ENCODE data around the gene DPP10.

DPP10 gene

DNA sequence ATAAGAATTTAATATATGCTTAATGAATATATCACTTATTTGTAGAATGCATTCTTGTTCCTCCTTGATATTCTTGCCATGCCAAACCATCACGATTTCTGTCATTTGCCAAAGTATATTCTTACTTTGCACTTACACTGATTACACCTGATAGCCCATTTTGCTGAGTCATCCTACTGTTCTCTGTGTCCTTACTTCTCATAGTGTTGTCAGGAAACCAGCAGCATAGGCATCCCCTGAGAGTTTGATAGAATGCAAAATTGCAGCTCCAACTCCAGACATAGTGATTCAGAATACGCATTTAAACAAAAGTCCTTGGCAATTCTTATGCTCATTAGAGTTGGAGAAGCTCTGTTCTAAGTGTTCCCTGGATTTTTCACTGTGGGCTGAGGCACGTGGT is 687.1 kb downstream of the DPP10 start:
- no peak for DNase-seq (ENCODE audit: low read depth in 3 of 3)

DNA sequence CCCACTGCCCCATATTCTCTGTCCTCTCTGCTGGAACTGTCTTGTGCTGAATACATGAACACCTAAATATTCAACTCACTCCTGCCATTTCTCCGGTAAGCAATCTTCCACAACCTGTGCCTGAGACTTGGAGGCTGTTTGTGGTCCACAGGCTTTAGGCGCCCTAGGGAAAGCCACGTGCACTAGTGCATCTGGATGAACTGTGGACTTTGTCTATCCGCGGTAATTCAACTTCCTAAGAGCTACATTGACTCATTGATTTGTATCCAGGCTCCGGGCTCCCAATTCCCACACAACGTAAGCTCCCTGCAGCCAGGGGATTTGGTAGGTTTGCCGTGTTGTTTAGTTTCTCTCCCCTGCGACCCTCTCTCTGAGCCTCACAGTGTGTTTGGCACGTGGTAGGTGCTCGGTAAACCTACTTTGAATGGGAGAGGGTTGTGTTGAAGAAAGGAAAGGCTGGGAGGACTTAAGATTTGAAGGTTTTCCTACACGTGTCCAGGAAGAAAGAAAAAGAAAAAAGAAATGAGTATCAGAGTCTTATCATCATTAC is 718.2 kb downstream of the DPP10 start:
- no peak for DNase-seq (ENCODE audit: low read depth in 3 of 3)

DNA sequence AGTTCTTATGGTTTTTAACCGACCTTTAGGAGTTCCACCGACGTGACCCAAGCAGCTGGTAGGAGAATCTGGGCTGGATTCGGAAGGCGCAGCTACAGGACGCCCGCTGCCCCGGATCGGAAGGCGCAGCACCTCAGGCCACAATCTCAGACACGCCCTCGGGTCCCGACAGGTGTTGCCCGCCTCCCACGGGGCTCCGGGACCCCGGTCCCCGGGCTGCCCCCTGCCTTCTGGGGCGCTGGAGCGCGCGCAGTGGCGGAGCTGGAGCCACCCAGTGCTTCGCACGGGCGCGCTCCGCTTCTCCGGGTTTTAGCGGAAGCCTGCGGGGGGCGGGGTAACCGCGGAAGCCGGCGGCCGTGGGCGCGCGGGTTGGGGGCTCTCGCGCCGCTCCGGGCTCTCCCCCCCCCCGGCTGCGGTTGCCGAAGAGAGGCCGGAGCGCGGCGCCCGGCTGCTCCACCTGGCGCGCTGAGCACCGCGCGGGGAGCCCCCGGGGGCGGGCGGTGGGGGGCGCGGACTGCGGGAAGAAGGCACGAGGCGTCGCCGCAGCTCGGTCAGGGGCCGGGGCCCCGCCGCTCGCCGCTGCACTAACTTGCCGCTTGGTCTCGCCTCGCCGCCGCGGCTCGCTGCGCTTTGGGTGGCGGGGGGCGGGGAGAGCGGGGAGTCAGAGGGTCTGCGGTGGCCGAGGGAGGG is 718.8 kb downstream of the DPP10 start:
- DNase-seq (ENCODE audit: low read depth in 3 of 3): no peak

DNA sequence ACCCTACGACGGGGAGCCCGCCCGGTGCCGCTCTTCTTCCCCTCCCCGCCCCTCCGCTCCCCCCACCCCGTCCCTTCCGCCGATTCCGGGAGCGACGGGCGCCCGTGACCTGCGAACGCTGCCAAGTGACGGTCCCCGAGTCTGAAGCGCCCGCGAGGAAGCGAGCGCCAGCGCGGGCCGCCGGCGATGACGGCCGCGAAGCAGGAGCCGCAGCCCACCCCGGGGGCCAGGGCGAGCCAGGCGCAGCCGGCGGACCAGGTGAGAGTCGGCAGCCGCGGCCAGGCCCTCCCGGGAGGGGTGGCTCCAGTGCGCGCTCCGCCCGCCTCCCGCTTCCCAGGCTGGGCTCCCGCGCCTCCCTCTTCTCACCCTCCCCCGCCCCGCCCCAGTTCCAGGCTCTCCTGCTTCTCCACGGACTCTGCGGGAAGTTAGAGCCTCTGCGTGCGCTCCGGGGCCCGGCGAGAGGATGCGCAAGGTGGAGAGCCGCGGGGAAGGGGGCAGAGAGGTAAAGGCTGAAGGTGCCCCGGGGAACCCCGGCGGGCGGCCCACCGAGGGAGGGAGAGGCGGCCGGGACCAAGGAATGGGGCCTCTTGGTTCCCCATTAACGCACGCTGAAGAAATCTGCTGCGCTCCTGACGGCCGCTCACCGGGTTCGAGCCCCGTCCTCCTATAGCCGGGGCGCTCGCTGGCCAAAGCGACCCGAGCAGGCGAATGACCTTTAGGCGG is 719.5 kb downstream of the DPP10 start:
- no peak for DNase-seq (ENCODE audit: low read depth in 3 of 3)

DNA sequence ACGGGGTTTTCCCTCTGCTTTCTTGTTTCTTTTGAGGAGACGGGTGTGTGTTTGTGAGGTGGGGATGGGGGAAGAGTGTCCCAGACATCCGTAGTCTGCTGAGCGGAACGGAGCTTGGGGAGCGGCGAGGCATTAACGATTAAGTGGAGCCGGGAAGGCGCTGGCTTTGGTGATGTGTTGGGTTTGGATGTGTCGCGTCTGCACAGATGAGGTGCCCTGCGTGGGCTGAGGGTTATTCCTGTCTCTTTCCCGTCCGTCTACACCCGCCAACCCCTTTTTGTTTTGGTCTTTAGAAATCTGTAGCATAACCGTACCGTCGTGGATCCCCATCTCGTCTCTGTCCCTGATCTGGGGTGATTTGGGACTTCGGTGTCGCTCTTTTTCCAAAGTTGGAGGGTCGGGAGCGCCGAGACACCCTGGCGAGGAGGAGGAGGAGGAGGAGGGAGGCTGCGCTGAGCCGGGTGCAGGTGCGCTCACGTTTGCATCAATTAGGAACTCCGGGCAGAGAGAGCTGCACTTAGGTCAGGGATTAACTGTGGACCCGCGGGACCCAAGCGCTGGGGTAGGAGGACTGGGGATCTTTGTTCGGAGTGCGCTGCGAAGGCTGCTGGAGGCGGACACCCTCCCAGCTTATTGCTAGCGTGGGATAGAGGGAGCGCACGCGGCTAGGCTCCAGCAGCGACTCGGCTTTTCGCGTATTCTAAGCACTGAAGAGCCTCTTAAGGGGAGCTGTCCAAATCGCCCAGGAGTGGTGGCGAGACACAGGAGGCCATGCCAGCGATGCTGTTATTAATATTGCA is 720.3 kb downstream of the DPP10 start:
- DNase-seq (ENCODE audit: low read depth in 3 of 3): no peak

DNA sequence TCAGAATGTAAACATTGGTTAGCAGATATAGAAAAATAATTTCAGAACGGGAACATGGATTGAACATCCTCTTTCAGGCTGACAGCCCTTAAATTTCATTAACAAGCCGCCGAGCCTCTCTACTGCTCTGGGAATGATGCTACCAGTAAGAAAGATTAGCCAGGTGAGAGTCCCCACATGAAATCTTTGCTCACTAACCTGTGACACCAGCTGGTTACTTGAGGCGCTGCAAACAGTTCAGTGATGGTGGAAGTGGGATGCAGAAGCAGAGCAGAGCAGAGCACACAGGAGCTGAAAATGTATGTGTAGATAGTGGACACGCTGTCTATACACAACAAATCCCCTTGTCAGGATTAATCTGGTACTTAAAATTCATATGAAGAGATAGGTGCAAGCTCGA is 721.1 kb downstream of the DPP10 start:
- DNase-seq (ENCODE audit: low read depth in 3 of 3): no peak

DNA sequence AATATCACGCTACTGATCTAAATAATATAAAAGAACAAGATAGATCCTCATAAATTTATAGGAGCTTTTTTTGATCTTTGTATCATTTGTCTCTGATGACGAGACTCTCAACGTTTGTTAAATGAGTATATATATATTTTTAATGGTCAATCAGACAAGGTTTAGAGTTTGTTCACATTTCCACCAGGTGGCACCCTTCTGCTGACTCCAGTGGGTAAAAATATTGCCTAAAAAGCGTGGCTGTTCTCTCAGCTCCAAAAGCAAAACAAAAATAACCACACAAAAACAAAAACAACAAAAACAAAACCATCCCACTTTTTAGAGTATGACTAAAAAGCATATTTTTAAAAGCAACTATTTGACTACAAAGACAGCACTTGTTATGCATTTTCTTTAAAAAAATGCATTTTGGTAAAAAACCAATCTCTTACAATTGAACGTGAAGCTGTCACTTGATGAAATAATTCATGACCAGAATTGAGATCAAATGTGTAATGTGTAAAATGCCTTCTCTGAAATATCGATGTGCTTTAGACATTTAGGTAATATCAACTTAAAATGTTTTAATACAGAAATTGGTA is 723.2 kb downstream of the DPP10 start:
- DNase-seq (ENCODE audit: low read depth in 3 of 3): no peak

DNA sequence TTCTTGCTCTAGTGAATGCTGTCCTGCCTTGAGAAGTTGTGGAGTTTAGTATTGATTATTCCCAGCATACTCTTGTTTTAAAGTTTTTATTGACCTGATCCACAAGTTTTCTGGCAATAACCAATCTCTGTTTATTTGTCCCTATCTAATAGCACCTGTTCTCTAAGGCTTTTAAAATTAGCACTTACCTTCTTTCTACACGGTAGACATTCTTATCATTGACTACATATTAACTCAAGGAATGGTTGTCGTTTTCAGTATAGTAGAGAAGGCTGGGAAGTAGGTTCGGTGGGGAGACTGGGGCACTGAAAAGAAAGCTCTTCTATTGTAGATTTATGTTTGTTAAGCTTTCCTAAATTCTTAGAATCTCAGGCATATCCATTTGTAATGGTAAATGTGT is 726.0 kb downstream of the DPP10 start:
- no peak for DNase-seq (ENCODE audit: low read depth in 3 of 3)

DNA sequence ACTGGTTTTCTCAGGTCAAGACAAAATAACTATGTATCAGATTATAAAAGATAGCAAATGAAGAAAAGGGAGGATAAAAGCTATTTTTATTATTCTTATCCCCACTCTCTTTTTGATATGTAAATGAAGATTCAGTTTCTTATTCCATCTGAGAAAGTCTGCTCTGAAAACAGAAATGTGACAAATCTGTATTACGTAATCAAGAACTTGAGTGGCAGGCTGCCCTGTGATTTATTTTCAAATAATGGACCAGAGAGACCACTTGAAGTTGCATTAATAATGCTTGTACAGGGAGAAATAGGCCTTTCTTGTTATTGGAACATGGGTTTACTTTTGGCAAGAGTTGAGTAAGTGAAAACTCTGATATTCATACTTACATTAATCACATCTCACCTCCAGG is 727.4 kb downstream of the DPP10 start:
- no peak for DNase-seq (ENCODE audit: low read depth in 3 of 3)

DNA sequence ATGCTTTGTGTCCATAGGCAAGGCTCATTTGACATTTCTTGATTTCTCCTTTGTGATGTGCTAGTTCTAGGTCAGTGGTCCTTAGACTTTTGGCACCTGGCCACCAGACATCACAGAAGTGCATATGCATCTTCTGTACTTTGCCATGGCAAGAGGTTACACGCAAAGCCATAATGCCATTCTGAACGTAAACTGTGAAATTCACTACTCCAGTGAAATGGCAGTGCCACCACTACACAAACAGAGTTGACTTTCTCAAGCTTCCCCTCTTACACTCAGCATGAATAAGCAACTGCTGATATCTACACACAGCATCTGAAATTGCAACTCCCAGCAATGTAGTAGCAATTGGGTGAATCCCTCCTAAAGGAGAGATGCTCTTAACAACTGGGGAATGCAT is 729.3 kb downstream of the DPP10 start:
- no peak for DNase-seq (ENCODE audit: low read depth in 3 of 3)

DNA sequence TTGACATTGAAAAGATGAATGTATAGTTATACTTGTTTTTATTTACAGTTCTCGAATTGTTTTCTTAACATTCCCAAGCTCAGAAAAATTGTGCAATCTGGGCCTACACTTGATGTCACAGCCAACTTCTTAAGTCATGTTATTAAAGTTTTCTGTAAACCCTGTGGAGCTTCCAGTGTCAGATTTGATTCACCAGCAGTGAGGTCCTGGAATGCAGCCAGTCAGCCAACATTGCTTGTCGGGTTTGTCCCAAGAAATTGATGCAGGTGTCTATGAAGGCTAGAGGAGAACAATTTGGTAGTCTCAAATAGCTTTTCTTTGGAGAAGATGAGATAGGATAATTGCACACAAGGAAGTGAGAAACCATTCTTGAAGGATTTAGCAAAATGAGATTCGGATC is 732.2 kb downstream of the DPP10 start:
- no peak for DNase-seq (ENCODE audit: low read depth in 3 of 3)

DNA sequence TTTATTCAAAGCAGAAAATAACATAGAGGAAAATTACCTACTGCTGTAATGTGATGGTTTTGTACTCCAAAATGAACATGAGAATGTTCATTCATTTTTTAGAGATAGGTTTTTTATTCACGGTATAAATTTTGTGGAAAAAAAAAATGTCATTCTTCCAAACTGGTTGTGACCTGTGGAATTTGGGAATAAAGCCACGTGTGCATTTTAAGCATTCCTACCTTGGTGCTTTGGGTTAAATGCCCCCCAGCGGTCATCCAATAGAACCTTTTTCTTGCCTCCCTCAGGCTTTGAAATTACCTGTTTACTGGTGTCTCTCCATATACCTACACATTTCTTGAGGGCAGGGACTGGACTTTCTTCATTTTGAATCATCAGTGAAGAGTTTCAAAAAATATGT is 740.7 kb downstream of the DPP10 start:
- no peak for DNase-seq (ENCODE audit: low read depth in 3 of 3)

DNA sequence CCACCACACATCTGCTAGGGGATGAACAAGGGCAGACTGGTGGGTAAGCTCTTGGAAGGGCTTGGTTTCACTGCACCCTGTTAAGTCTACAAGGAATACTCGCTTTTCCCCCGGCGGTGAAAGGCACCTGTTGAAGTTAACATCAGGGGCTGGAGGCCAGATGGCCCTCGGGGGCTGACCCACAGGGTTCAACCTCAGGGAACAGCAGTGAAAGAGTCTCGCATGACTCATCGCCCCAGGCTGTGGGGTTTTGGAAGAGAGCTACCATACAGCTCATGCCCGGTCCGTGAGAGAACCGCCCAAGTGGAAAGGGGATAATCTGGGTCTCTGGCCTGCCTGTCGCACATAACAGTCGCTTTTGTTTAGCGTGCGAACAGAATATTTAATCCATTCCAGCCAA is 748.0 kb downstream of the DPP10 start:
- no peak for DNase-seq (ENCODE audit: low read depth in 3 of 3)

DNA sequence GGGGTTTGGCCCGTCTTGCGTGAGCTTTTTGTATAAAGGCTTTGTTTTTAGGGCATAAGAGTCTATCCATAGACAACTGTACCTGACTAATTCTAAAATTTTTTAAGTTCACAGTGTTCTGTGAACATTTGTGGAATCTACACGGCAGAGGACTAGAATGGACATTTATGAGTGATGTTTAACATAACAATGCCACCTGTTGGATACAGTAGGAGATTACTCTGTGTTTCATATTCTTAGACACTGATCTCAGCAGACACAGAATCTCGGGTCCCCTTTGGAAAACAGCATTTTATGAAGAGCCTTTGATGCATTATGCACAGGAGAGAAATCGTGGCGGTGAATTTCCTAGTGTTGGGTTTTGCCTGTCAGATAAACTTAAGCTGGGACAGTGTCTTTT is 752.2 kb downstream of the DPP10 start:
- DNase-seq (ENCODE audit: low read depth in 3 of 3): no peak

DNA sequence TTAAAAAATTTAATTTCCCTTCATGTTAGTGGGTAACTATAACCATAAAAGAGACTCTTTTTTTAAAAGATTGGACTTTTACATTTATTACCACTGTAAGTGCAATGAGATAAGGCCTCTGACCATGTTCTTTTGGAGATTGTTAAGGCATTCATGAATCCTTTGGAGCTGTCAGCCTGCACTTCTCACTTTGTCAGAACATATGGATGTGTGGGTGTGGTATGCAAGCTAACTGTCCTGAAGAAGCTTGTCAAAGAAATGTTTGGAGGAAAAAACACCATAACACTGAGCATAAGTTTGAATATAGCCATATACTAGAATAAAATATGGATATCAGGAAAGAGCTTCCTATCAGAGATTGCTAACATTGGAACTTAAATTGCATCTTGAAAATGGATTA is 754.1 kb downstream of the DPP10 start:
- no peak for DNase-seq (ENCODE audit: low read depth in 3 of 3)

DNA sequence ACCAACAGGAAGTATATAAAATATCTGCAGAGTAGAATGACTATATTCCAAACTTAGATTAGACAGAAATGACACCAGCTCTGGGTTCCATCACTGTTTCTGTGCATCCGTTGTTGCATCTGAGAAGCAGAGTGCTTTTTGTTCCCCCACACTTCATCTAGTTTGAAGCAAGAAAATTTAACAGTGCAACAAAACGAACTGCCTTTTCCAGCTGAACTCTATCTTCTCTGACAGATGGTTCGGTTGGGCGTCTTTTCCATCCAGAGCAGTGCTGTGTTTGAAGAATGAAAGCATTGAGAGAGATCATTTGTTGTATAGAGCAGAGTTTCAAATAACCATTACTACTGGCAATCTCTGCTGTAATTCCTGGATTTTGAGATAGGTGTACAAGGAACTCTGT is 757.5 kb downstream of the DPP10 start:
- DNase-seq (ENCODE audit: low read depth in 3 of 3): no peak

DNA sequence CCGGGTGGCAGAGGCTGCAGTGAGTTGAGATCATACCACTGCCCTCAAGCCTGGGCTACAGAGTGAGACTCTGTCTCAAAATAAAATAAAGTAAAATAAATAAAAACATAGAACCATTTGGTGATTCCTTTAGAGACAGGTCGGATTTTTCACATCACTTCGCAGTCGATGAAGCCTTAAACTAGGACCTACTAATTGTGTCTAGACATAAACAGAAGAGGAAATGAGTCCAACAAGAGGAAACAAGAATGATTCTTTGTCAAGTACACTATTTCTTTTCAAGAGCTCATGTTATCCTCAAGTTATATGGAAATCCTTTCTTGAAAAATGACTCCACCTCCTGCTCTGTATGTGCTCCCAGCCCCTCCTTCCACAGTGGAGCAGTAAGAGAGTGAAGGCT is 758.9 kb downstream of the DPP10 start:
- DNase-seq (ENCODE audit: low read depth in 3 of 3): no peak

DNA sequence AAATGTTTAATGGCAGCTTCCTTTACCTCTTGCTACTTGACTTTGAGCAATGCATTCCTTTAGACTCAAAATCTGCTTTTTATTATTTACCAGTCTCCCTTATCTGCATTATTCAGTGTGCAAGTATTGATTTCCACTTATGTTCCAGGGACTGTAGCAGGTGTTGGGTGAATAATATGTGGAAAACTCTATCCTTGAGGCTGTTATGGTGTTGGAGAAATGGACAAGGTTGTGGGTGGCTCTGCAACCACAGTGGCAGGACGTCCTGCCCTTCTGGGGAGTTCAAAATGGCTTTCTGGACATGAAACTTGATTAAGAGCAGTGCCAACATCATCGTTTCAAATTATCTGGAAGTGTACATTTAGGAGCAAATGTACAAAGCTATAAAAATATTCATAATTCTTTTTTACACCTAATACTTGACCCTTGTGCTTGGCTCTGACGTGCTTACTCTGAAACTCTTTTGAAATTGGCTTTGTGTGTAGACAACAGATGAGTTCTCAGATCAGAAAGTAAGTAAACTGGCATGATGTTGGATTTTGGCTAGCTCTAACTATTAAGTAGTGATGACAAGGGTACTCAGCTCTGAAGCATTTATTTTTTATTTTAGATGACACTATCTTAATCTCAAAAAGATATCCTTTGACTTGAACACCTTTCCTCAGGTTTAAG is 766.2 kb downstream of the DPP10 start:
- DNase-seq (ENCODE audit: low read depth in 3 of 3): no peak

DNA sequence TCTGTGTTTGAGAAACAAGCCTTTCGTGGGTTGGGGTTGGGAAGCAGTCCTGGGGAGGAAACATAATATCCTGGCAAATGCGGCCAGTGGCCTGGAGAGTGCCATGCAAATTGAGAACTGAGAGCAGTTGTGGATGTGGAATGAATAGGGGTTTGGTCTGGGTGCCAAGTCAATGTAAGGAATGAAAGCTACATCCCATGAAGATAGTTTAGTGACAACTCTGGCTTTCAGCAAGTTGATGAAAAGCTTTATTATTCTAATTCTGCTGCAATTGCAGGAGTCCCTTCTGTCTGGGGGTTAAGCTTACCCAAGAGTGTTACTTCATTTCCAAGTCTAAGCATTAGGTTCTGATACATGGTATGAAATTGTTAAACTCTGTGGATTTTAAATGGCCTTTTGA is 771.6 kb downstream of the DPP10 start:
- DNase-seq (ENCODE audit: low read depth in 3 of 3): no peak

DNA sequence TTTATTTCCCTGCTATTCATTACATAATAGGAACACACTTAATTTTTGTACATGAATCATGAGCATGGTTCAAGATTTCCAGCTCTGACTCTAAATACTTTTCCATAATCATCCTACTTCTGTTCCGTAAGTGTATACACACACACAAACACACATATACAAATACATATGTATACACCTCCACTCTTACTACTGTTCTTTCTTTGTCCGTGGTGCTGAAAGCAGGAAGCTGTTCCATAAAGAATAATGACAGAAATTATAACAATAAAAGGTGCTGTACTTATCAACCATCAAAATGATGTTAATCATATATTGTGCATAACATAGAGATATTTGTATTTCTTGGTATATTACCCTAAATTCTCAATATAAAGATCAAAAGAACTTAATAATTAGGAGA is 776.9 kb downstream of the DPP10 start:
- DNase-seq (ENCODE audit: low read depth in 3 of 3): no peak

DNA sequence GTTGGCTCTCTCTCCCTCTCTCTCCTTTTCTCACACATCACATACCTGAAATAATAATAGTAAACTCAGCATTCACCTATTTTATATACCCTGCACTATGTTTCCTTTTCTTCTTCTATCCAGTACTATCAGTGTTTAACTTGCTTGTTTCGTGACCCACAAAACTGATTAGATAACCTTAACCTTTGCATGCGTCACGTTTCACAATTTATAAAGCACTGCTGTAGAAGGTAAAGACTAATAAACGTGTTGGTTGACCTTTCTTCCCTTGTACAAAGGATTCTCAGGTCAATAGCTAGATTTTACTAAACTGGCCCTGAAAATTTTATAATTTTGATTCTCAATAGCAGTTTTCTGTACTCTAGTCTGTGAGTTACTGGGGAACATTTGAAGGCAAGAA is 791.7 kb downstream of the DPP10 start:
- no peak for DNase-seq (ENCODE audit: low read depth in 3 of 3)

DNA sequence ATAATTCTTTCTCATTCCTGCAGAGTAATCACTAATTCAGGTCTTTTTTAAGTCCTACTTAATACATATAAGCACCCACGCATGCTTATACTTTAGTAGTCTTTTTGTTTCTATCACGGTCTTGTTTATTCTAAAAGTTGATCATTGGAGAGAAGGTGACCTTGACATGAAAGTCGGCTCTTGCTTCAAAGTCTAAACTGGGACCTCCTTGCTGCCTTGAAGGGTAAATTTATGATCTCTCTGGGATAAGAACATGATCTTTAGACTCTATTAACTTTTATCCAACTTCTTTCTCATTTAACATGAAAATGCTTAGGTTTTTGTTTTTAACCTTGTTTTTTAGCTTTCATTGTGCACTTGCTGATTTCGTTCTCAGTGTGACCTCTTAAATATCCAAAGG is 792.3 kb downstream of the DPP10 start:
- DNase-seq (ENCODE audit: low read depth in 3 of 3): no peak
